ENCODE measurements around the gene AMFR. TPM values are rescaled to one million over a fixed set of nuclear protein-coding genes. Genes with fewer than 3 reads are reported as not detected.

Gene AMFR
- total and polyA plus RNA-seq, 3 experiments from 2014 or later: 39.8 to 70.1 (median 64.3) TPM

GRCh38 chr16:56327929-56328258 is 97.5 kb downstream of the AMFR start:
- Mint-ChIP-seq H3K27me3 (no peaks in the 10 kb centered on the region), H3K4me1 (peaks cover 0 to 3% (median 0%) of the 10 kb centered on the region in 3 donors), H3K36me3 (no peaks in the 10 kb centered on the region), H3K4me3 (no peak overlapping the region), H3K27ac (no peak overlapping the region), H3K9me3 (no peaks in the 10 kb centered on the region)
- ChIA-PET CTCF (interaction anchor here (1.5 to 1.8 kb wide), 2 partner anchors 9 kb away, joined by 5 to 8 read pairs; no protein-coding TSS in a partner anchor), POLR2A (no interaction called here)
- Histone ChIP-seq H3K27me3 (ENCODE audit: insufficient read depth, low read length, poor library complexity, severe bottlenecking) (no peaks in the 10 kb centered on the region), H3K27ac (ENCODE audit: low read depth, low read length) (no peak overlapping the region), H3K4me1 (ENCODE audit: insufficient read depth, low read length) (no peaks in the 10 kb centered on the region), H3K4me3 (ENCODE audit: low read length) (no peak overlapping the region), H3K9me3 (ENCODE audit: low read length) (no peaks in the 10 kb centered on the region), H3K36me3 (ENCODE audit: insufficient read depth, low read length) (no peaks in the 10 kb centered on the region)
- no peak for DNase-seq

DNA sequence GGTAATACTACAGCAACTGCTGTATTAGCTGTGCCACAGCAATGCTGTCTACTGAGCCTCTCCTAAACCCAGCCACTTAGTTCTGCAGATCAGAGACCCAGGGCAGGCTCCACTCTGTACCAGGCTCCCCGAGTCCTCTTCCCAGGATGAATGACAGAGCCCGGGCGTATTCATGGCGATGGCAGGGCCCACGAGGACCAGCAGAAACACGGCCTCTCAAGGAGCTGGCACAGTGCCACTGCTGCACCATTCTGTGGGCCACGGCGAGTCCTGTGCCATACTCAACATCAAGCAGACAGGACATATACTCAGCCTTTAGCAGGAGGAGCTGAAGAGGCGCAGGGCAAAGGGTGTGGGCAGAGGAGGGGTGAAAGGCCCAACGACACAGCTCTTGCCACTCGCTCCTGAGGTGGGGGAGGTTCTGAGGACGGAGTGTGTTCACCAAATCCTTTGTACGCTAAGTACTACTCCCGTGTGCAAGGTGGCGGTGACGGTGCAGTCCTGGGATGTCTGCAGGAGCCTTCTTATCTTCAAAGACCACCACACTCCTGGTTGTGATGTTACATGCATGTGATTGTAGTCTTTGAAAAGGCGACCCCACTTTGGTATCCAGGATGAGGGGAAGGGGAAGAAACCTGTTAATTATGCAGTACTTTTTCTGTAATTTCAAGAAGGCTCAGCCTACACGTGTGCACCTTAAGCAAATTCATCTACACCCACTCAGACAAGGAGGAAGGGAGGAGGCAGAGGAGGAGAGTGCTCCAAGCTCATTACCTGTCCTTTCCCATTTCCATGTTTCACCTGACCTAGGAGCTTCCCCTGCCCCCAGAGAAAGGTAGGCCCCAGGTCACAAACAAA is 98.0 kb downstream of the AMFR start:
- Mint-ChIP-seq H3K27ac (no peak overlapping the region), H3K27me3 (no peaks in the 10 kb centered on the region), H3K4me1 (peaks cover 0 to 3% (median 0%) of the 10 kb centered on the region in 3 donors), H3K9me3 (no peaks in the 10 kb centered on the region), H3K4me3 (no peak overlapping the region), H3K36me3 (no peaks in the 10 kb centered on the region)
- no peak for DNase-seq
- H3K27ac ChIP-seq (ENCODE audit: low read depth, low read length): no peak overlapping the region
- no peaks in the 10 kb centered on the region for H3K36me3 ChIP-seq (ENCODE audit: insufficient read depth, low read length)
- POLR2A ChIA-PET: no interaction called here
- no peaks in the 10 kb centered on the region for H3K27me3 ChIP-seq (ENCODE audit: insufficient read depth, low read length, poor library complexity, severe bottlenecking)
- CTCF ChIA-PET: interaction anchor here (1.8 kb wide), 1 partner anchor 9 kb away, joined by 8 read pairs; no protein-coding TSS in a partner anchor
- H3K9me3 ChIP-seq (ENCODE audit: low read length): no peaks in the 10 kb centered on the region
- H3K4me3 ChIP-seq (ENCODE audit: low read length): no peak overlapping the region
- H3K4me1 ChIP-seq (ENCODE audit: insufficient read depth, low read length): no peaks in the 10 kb centered on the region

DNA sequence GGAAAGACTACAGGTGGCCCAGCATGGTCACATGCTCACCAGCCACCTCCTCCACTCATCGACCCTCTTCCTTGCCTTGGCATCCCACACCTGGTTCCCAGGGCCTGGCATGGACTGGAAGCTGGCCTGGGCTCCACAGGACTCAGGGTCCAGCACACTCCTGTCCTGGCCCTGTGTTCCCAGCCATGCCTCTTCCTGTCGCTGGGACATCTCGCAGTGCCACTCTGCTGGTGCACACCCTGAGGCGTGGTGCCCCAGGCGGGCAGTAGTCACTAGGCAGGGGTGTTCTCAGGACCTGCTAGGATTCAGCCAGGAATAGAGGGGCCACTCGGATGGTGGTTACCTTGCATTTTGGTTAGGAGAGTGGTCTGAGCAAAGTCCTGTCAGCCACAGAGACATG is 99.4 kb downstream of the AMFR start:
- H3K27me3 Mint-ChIP-seq: no peaks in the 10 kb centered on the region
- Histone ChIP-seq H3K36me3 (ENCODE audit: insufficient read depth, low read length) (no peaks in the 10 kb centered on the region), H3K9me3 (ENCODE audit: low read length) (no peaks in the 10 kb centered on the region), H3K4me1 (ENCODE audit: insufficient read depth, low read length) (no peaks in the 10 kb centered on the region), H3K27me3 (ENCODE audit: insufficient read depth, low read length, poor library complexity, severe bottlenecking) (no peaks in the 10 kb centered on the region), H3K27ac (ENCODE audit: low read depth, low read length) (no peak overlapping the region), H3K4me3 (ENCODE audit: low read length) (no peak overlapping the region)
- H3K9me3 Mint-ChIP-seq: no peaks in the 10 kb centered on the region
- H3K4me1 Mint-ChIP-seq: peaks cover 0 to 4% (median 0%) of the 10 kb centered on the region in 3 donors
- no peak overlapping the region for H3K27ac Mint-ChIP-seq
- DNase-seq: no peak
- H3K4me3 Mint-ChIP-seq: no peak overlapping the region
- ChIA-PET CTCF (interaction anchor here (1.1 to 1.8 kb wide), 2 partner anchors 8 to 30 kb away, joined by 4 to 8 read pairs; no protein-coding TSS in a partner anchor), POLR2A (no interaction called here)
- no peaks in the 10 kb centered on the region for H3K36me3 Mint-ChIP-seq

- Histone ChIP-seq H3K36me3 (ENCODE audit: insufficient read depth, low read length) (no peaks in the 10 kb centered on the region), H3K27ac (ENCODE audit: low read depth, low read length) (no peak overlapping the region), H3K4me1 (ENCODE audit: insufficient read depth, low read length) (no peaks in the 10 kb centered on the region), H3K4me3 (ENCODE audit: low read length) (no peak overlapping the region), H3K9me3 (ENCODE audit: low read length) (no peaks in the 10 kb centered on the region), H3K27me3 (ENCODE audit: insufficient read depth, low read length, poor library complexity, severe bottlenecking) (no peaks in the 10 kb centered on the region)
- POLR2A ChIA-PET: no interaction called here
- no peaks in the 10 kb centered on the region for H3K9me3 Mint-ChIP-seq
- DNase-seq: no peak
- no peaks in the 10 kb centered on the region for H3K36me3 Mint-ChIP-seq
- H3K27ac Mint-ChIP-seq: no peak overlapping the region
- no peak overlapping the region for H3K4me3 Mint-ChIP-seq
- CTCF ChIA-PET: no interaction called here
- peaks cover 0 to 3% (median 0%) of the 10 kb centered on the region in 3 donors for H3K4me1 Mint-ChIP-seq
- no peaks in the 10 kb centered on the region for H3K27me3 Mint-ChIP-seq
Observed at GRCh38 chr16:56324406-56324805, 100.9 kb downstream of the AMFR start.

- POLR2A ChIA-PET: no interaction called here
- no peak overlapping the region for H3K27ac Mint-ChIP-seq
Observed at GRCh38 chr16:56321571-56321970, 103.8 kb downstream of the AMFR start.

GRCh38 chr16:56320811-56321558 is 104.4 kb downstream of the AMFR start:
- Mint-ChIP-seq H3K27ac (peak overlapping the region in 1 of 8 donors; percentile 33), H3K4me1 (peaks cover 11% of the 10 kb centered on the region in 3 donors), H3K9me3 (no peaks in the 10 kb centered on the region), H3K36me3 (no peaks in the 10 kb centered on the region), H3K4me3 (peak overlapping the region in 1 of 7 donors; percentile 36), H3K27me3 (no peaks in the 10 kb centered on the region)
- CTCF ChIA-PET: interaction anchor here (4.9 kb wide), 1 partner anchor 377 kb away, joined by 76 read pairs; no protein-coding TSS in a partner anchor
- no peak for DNase-seq
- peaks cover 7% of the 10 kb centered on the region for H3K4me1 ChIP-seq (ENCODE audit: insufficient read depth, low read length)
- no peaks in the 10 kb centered on the region for H3K27me3 ChIP-seq (ENCODE audit: insufficient read depth, low read length, poor library complexity, severe bottlenecking)
- H3K36me3 ChIP-seq (ENCODE audit: insufficient read depth, low read length): no peaks in the 10 kb centered on the region
- POLR2A ChIA-PET: no interaction called here
- H3K27ac ChIP-seq (ENCODE audit: low read depth, low read length): no peak overlapping the region
- H3K4me3 ChIP-seq (ENCODE audit: low read length): no peak overlapping the region
- H3K9me3 ChIP-seq (ENCODE audit: low read length): no peaks in the 10 kb centered on the region

More at GRCh38 chr16:56321571-56321970, 103.8 kb downstream of the AMFR start:
- CTCF ChIA-PET: interaction anchor here (4.9 kb wide), 1 partner anchor 377 kb away, joined by 76 read pairs; no protein-coding TSS in a partner anchor
- H3K36me3 ChIP-seq (ENCODE audit: insufficient read depth, low read length): no peaks in the 10 kb centered on the region
- Mint-ChIP-seq H3K27me3 (no peaks in the 10 kb centered on the region), H3K4me1 (peaks cover 11% of the 10 kb centered on the region in 3 donors), H3K36me3 (no peaks in the 10 kb centered on the region), H3K9me3 (no peaks in the 10 kb centered on the region), H3K4me3 (no peak overlapping the region)
- no peak overlapping the region for H3K27ac ChIP-seq (ENCODE audit: low read depth, low read length)
- no peaks in the 10 kb centered on the region for H3K9me3 ChIP-seq (ENCODE audit: low read length)
- H3K27me3 ChIP-seq (ENCODE audit: insufficient read depth, low read length, poor library complexity, severe bottlenecking): no peaks in the 10 kb centered on the region
- peaks cover 7% of the 10 kb centered on the region for H3K4me1 ChIP-seq (ENCODE audit: insufficient read depth, low read length)
- H3K4me3 ChIP-seq (ENCODE audit: low read length): no peak overlapping the region
- DNase-seq: no peak

- Histone ChIP-seq H3K27ac (ENCODE audit: low read depth, low read length) (no peak overlapping the region), H3K4me1 (ENCODE audit: insufficient read depth, low read length) (peaks cover 7% of the 10 kb centered on the region), H3K27me3 (ENCODE audit: insufficient read depth, low read length, poor library complexity, severe bottlenecking) (no peaks in the 10 kb centered on the region), H3K9me3 (ENCODE audit: low read length) (no peaks in the 10 kb centered on the region), H3K36me3 (ENCODE audit: insufficient read depth, low read length) (no peaks in the 10 kb centered on the region), H3K4me3 (ENCODE audit: low read length) (no peak overlapping the region)
- DNase-seq: no peak
- Mint-ChIP-seq H3K9me3 (no peaks in the 10 kb centered on the region), H3K4me3 (no peak overlapping the region), H3K27me3 (no peaks in the 10 kb centered on the region), H3K4me1 (peaks cover 11% of the 10 kb centered on the region in 3 donors), H3K36me3 (no peaks in the 10 kb centered on the region), H3K27ac (no peak overlapping the region)
- ChIA-PET CTCF (interaction anchor here (3.0 to 4.9 kb wide), 2 partner anchors 376 to 381 kb away, joined by 9 to 76 read pairs; no protein-coding TSS in a partner anchor), POLR2A (no interaction called here)
Observed at GRCh38 chr16:56320056-56320455, 105.3 kb downstream of the AMFR start.

- no peaks in the 10 kb centered on the region for H3K36me3 Mint-ChIP-seq
- ChIA-PET POLR2A (no interaction called here), CTCF (interaction anchor here (0.6 to 4.9 kb wide), 15 partner anchors 9 to 854 kb away, joined by 3 to 76 read pairs (median 6); no protein-coding TSS in a partner anchor)
- H3K27me3 Mint-ChIP-seq: no peaks in the 10 kb centered on the region
- Histone ChIP-seq H3K27me3 (ENCODE audit: insufficient read depth, low read length, poor library complexity, severe bottlenecking) (no peaks in the 10 kb centered on the region), H3K4me1 (ENCODE audit: insufficient read depth, low read length) (peaks cover 7% of the 10 kb centered on the region), H3K27ac (ENCODE audit: low read depth, low read length) (no peak overlapping the region), H3K4me3 (ENCODE audit: low read length) (no peak overlapping the region), H3K36me3 (ENCODE audit: insufficient read depth, low read length) (no peaks in the 10 kb centered on the region), H3K9me3 (ENCODE audit: low read length) (no peaks in the 10 kb centered on the region)
- DNase-seq: no peak
- peak overlapping the region in 1 of 8 donors; percentile 38 for H3K27ac Mint-ChIP-seq
- no peak overlapping the region for H3K4me3 Mint-ChIP-seq
- peaks cover 11% of the 10 kb centered on the region in 3 donors for H3K4me1 Mint-ChIP-seq
- no peaks in the 10 kb centered on the region for H3K9me3 Mint-ChIP-seq
Observed at GRCh38 chr16:56319376-56319775, 106.0 kb downstream of the AMFR start.
